H9 (cell line): ENCODE data around the gene MTERF4. TPM values are rescaled to one million over a fixed set of nuclear protein-coding genes. Genes with fewer than 3 reads are reported as not detected.

ENCODE experiments used
- DNase-seq: peaks from one replicate; pipeline ENCODE4 v3.0.0-alpha.2; 2017
- H2AFZ ChIP-seq: one replicate; pipeline ENCODE4 v1.6.1; 2013; ENCODE audit warnings: mild to moderate bottlenecking, low read length, control low read depth, moderate library complexity
- H2AK5ac ChIP-seq: 2 replicates; pipeline ENCODE4 v1.6.1; 2013; ENCODE audit warnings: low read length, control low read depth, mixed read lengths; ENCODE audit not compliant: insufficient read length
- H2BK120ac ChIP-seq: one replicate; pipeline ENCODE4 v1.6.1; 2013; ENCODE audit warnings: low read depth, mild to moderate bottlenecking, low read length, control low read depth, inconsistent platforms; ENCODE audit not compliant: poor library complexity, severe bottlenecking
- H2BK12ac ChIP-seq: 2 replicates; pipeline ENCODE4 v1.6.1; 2013; ENCODE audit warnings: low read length, control low read depth, mixed read lengths, low read depth; ENCODE audit not compliant: insufficient read length
- H2BK15ac ChIP-seq: 2 replicates; pipeline ENCODE4 v1.6.1; 2013; ENCODE audit warnings: low read depth, low read length, control low read depth
- H2BK20ac ChIP-seq: one replicate; pipeline ENCODE4 v1.6.1; 2013; ENCODE audit warnings: low read depth, mild to moderate bottlenecking, low read length, control low read depth, inconsistent platforms; ENCODE audit not compliant: poor library complexity, severe bottlenecking
- H2BK5ac ChIP-seq: 2 replicates; pipeline ENCODE4 v1.6.1; 2013; ENCODE audit warnings: low read length, control low read depth, mixed read lengths; ENCODE audit not compliant: insufficient read length
- H3K14ac ChIP-seq: 2 replicates; pipeline ENCODE4 v1.6.1; 2013; ENCODE audit warnings: low read length, control low read depth; ENCODE audit not compliant: insufficient read depth
- H3K18ac ChIP-seq: 2 replicates; pipeline ENCODE4 v1.6.1; 2013; ENCODE audit warnings: low read depth, mild to moderate bottlenecking, mixed read lengths, low read length, control low read depth; ENCODE audit not compliant: insufficient read length
- H3K23ac ChIP-seq: 2 replicates; pipeline ENCODE4 v1.6.1; 2013; ENCODE audit warnings: low read length, control low read depth, mixed read lengths, low read depth; ENCODE audit not compliant: insufficient read length
- H3K23me2 ChIP-seq: 2 replicates; pipeline ENCODE4 v1.6.1; 2013; ENCODE audit warnings: low read depth, mild to moderate bottlenecking, mixed read lengths, low read length, control low read depth; ENCODE audit not compliant: insufficient read length, poor library complexity, severe bottlenecking
- H3K27ac ChIP-seq: 2 replicates; pipeline ENCODE4 v1.5.1; 2013; ENCODE audit warnings: low read length, control low read depth, mixed read lengths, low read depth; ENCODE audit not compliant: insufficient read length
- H3K27me3 ChIP-seq: 2 replicates; pipeline ENCODE4 v1.6.1; 2013; ENCODE audit warnings: low read length, control low read depth, inconsistent platforms; ENCODE audit not compliant: insufficient read depth
- H3K4ac ChIP-seq: 2 replicates; pipeline ENCODE4 v1.6.1; 2013; ENCODE audit warnings: low read depth, mild to moderate bottlenecking, control low read depth, inconsistent platforms, low read length, moderate library complexity
- H3K4me1 ChIP-seq: 2 replicates; pipeline ENCODE4 v1.6.1; 2013; ENCODE audit warnings: low read length, control low read depth, inconsistent platforms; ENCODE audit not compliant: insufficient read depth
- H3K4me2 ChIP-seq: 2 replicates; pipeline ENCODE4 v1.6.1; 2013; ENCODE audit warnings: low read length, control low read depth, mixed read lengths; ENCODE audit not compliant: insufficient read length, insufficient read depth
- H3K56ac ChIP-seq: 2 replicates; pipeline ENCODE4 v1.6.1; 2013; ENCODE audit warnings: low read depth, mild to moderate bottlenecking, mixed read lengths, low read length, control low read depth; ENCODE audit not compliant: insufficient read length
- H3K79me1 ChIP-seq: 2 replicates; pipeline ENCODE4 v1.6.1; 2013; ENCODE audit warnings: low read depth, mild to moderate bottlenecking, moderate library complexity, low read length, control low read depth, inconsistent platforms; ENCODE audit not compliant: insufficient read depth, poor library complexity, severe bottlenecking
- H3K79me2 ChIP-seq: 2 replicates; pipeline ENCODE4 v1.6.1; 2013; ENCODE audit warnings: low read length, control low read depth, inconsistent platforms; ENCODE audit not compliant: insufficient read depth
- H3K9ac ChIP-seq: 2 replicates; pipeline ENCODE4 v1.6.1; 2013; ENCODE audit warnings: low read length, control low read depth, mixed read lengths; ENCODE audit not compliant: insufficient read length; ENCODE audit errors: extremely low read depth
- H3K9me3 ChIP-seq: one replicate; pipeline ENCODE4 v1.6.1; 2013; ENCODE audit warnings: low read depth, low read length, inconsistent platforms; ENCODE audit not compliant: control insufficient read depth
- H3T11ph ChIP-seq: one replicate; pipeline ENCODE4 v1.6.1; 2013; ENCODE audit warnings: mild to moderate bottlenecking, low read length, control low read depth, inconsistent platforms
- H4K20me1 ChIP-seq: one replicate; pipeline ENCODE4 v1.6.1; 2013; ENCODE audit not compliant: control insufficient read depth, insufficient read length, insufficient read depth
- H4K5ac ChIP-seq: 2 replicates; pipeline ENCODE4 v1.6.1; 2013; ENCODE audit warnings: low read depth, mild to moderate bottlenecking, mixed read lengths, low read length, control low read depth; ENCODE audit not compliant: insufficient read length
- H4K8ac ChIP-seq: replicated peaks from 2 replicates; pipeline ENCODE4 v1.6.1; 2013; ENCODE audit warnings: low read length, control low read depth, mixed read lengths, low read depth; ENCODE audit not compliant: insufficient read length
- H4K91ac ChIP-seq: 2 replicates; pipeline ENCODE4 v1.6.1; 2013; ENCODE audit warnings: low read depth, mild to moderate bottlenecking, moderate library complexity, mixed read lengths, low read length, control low read depth; ENCODE audit not compliant: insufficient read length
- H3K27ac Mint-ChIP-seq, 3 experiments: 2 replicates in 2 of 3; 3 replicates in 1 of 3; pipeline ENCODE4 v1.8.0; 2020 to 2021; ENCODE audit warnings: mixed read lengths in 3 of 3, mild to moderate bottlenecking in 1 of 3, moderate library complexity in 1 of 3
- H3K27me3 Mint-ChIP-seq: 2 replicates; pipeline ENCODE4 v1.8.0; 2021; ENCODE audit warnings: low read depth, mild to moderate bottlenecking, moderate library complexity, mixed read lengths
- H3K36me3 Mint-ChIP-seq, 3 experiments: 2 replicates in 2 of 3; 3 replicates in 1 of 3; pipeline ENCODE4 v1.8.0; 2020 to 2021; ENCODE audit warnings: low read depth in 3 of 3, mixed read lengths in 3 of 3; ENCODE audit not compliant: insufficient read depth in 1 of 3
- H3K4me1 Mint-ChIP-seq, 2 experiments: 2 replicates each; pipeline ENCODE4 v1.8.0; 2020; ENCODE audit warnings: mixed read lengths in 2 of 2
- H3K4me3 Mint-ChIP-seq, 2 experiments: 2 replicates in 1 of 2; 3 replicates in 1 of 2; pipeline ENCODE4 v1.8.0; 2020 to 2021; ENCODE audit warnings: mild to moderate bottlenecking in 2 of 2, mixed read lengths in 2 of 2, moderate library complexity in 1 of 2
- H3K9me3 Mint-ChIP-seq, 2 experiments: 2 replicates in 1 of 2; 3 replicates in 1 of 2; pipeline ENCODE4 v1.8.0; 2020; ENCODE audit warnings: mild to moderate bottlenecking in 2 of 2, mixed read lengths in 2 of 2, moderate library complexity in 1 of 2
- CTCF ChIP-seq: fragments of 200-600 bp; sonication (generic); conservative IDR thresholded peaks from 3 replicates; pipeline ENCODE4 v1.8.0; 2021; ENCODE audit warnings: antibody characterized with exemption, mild to moderate bottlenecking
- WGBS: extraction: QIAGEN DNeasy Blood & Tissue Kit; methylation state at CpG from one replicate; pipeline ENCODE4 v1.1.7; 2013; ENCODE audit warnings: missing lambda C conversion rate, low lambda C conversion rate, mixed read lengths; ENCODE audit not compliant: insufficient read length; ENCODE audit errors: extremely low coverage; 5-methylcytosine and 5-hydroxymethylcytosine counted together
- total RNA-seq: library from RNA; stranded (reverse); gene quantifications from 2 replicates; pipeline ENCODE4 v1.2.1, GENCODE V29; 2021

The MTERF4 gene
- total RNA-seq, 1 experiment from 2014 or later = 35.0 TPM

- WGBS = no CpG with 5 or more reads among the region's 21 CpGs
- Histone ChIP-seq H3K18ac (no peak overlapping the region), H3K27me3 (no peaks in the 10 kb centered on the region), H3K23ac (no peak overlapping the region), H3K4ac (no peak overlapping the region), H4K8ac (no peak overlapping the region), H3K9ac (no peak overlapping the region), H2BK20ac (no peak overlapping the region), H4K91ac (no peak overlapping the region), H2BK5ac (no peak overlapping the region), H3K4me1 (no peaks in the 10 kb centered on the region), H3K23me2 (no peaks in the 10 kb centered on the region), H3K9me3 (no peaks in the 10 kb centered on the region), H2BK12ac (no peak overlapping the region), H3K4me2 (no peak overlapping the region), H2AK5ac (no peak overlapping the region), H3K79me2 (no peaks in the 10 kb centered on the region), H3K56ac (no peak overlapping the region), H2AFZ (no peak overlapping the region), H4K20me1 (no peaks in the 10 kb centered on the region), H3K27ac (no peak overlapping the region), H3K14ac (no peak overlapping the region; the same call in 1 of the 2 replicates), H3K79me1 (no peaks in the 10 kb centered on the region), H2BK120ac (no peak overlapping the region), H3T11ph (no peak overlapping the region), H4K5ac (no peak overlapping the region), H2BK15ac (no peak overlapping the region)
- DNase-seq = no peak
- Mint-ChIP-seq H3K9me3 (no peaks in the 10 kb centered on the region), H3K27me3 (no peaks in the 10 kb centered on the region), H3K36me3 (peaks cover 10 to 50% (median 30%) of the 10 kb centered on the region in 3 experiments; a peak in 6 of 7 replicates), H3K4me3 (no peak overlapping the region), H3K27ac (no peak overlapping the region), H3K4me1 (no peaks in the 10 kb centered on the region)
- no peak for TF ChIP-seq CTCF
Observed at GRCh38 chr2:241126201-241126611, 24.1 kb upstream of the MTERF4 start.
